Measurements from ENCODE around the gene DDR2. TPM values are rescaled to one million over a fixed set of nuclear protein-coding genes. Genes with fewer than 3 reads are reported as not detected.

Gene DDR2
- total RNA-seq, 2 experiments from 2014 or later: 0.19 TPM; not detected in 1

DNA sequence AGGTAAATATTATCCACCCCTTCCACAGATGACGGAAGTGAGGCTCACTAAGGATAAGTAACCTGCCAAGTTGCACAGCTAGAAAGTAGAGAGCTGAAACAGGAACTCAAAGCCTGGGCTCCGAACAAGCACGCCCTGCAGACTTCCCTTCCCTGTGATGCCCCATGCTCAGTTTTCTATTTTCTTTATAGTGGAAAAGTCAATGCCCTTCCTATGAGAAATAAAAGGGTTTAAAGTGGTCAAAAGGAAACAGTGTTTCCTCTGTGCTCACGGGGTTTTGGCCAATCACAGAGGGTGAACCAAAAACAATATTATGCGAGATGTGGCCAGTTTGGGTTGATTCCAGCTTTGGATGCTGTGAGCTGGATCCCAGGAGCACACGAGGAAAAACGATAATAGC is 44.5 kb downstream of the DDR2 start:
- H3K36me3 ChIP-seq (ENCODE audit: insufficient read depth, low read length): no peaks in the 10 kb centered on the region
- ChIA-PET CTCF (ENCODE audit: unreplicated experiment) (no interaction called here), POLR2A (interaction anchor here (0.6 kb wide), 1 partner anchor 1912 kb away, joined by 6 read pairs; no protein-coding TSS in a partner anchor)
- H3K9me2 ChIP-seq (ENCODE audit: insufficient read depth, low read length): no peaks in the 10 kb centered on the region
- no peak overlapping the region for H3K4me2 ChIP-seq (ENCODE audit: low read length)
- intact Hi-C loops (cut with micrococcal nuclease; ENCODE audit: unreplicated experiment): no loop called here
- no peaks in the 10 kb centered on the region for H4K20me1 ChIP-seq (ENCODE audit: insufficient read depth, low read length)
- DNase-seq (ENCODE audit: low spot score): no peak
- no peaks in the 10 kb centered on the region for H3K79me2 ChIP-seq (ENCODE audit: insufficient read depth, low read depth, low read length)
- no TSS peak for BruUV-seq (replicated peaks)
- no peak overlapping the region for H3K4me3 ChIP-seq (ENCODE audit: low read depth, low read length, poor library complexity, severe bottlenecking)
- H3K27ac ChIP-seq (ENCODE audit: low read depth, low read length, poor library complexity, severe bottlenecking): no peak overlapping the region
- H3K9me3 ChIP-seq (ENCODE audit: low read length): no peaks in the 10 kb centered on the region
- H3K4me1 ChIP-seq (ENCODE audit: insufficient read depth, low read length, poor library complexity, severe bottlenecking): no peaks in the 10 kb centered on the region
- TF ChIP-seq, protein P1, sequence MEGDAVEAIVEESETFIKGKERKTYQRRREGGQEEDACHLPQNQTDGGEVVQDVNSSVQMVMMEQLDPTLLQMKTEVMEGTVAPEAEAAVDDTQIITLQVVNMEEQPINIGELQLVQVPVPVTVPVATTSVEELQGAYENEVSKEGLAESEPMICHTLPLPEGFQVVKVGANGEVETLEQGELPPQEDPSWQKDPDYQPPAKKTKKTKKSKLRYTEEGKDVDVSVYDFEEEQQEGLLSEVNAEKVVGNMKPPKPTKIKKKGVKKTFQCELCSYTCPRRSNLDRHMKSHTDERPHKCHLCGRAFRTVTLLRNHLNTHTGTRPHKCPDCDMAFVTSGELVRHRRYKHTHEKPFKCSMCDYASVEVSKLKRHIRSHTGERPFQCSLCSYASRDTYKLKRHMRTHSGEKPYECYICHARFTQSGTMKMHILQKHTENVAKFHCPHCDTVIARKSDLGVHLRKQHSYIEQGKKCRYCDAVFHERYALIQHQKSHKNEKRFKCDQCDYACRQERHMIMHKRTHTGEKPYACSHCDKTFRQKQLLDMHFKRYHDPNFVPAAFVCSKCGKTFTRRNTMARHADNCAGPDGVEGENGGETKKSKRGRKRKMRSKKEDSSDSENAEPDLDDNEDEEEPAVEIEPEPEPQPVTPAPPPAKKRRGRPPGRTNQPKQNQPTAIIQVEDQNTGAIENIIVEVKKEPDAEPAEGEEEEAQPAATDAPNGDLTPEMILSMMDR (conservative IDR thresholded peaks at IDR 0.05; ENCODE audit: low read length): no peak
- no peak for TF ChIP-seq EZH2phosphoT487 (IDR thresholded peaks at IDR 0.05; ENCODE audit: borderline replicate concordance, low read depth, low read length)
- no peak overlapping the region for H2AFZ ChIP-seq (ENCODE audit: low read length)

DNA sequence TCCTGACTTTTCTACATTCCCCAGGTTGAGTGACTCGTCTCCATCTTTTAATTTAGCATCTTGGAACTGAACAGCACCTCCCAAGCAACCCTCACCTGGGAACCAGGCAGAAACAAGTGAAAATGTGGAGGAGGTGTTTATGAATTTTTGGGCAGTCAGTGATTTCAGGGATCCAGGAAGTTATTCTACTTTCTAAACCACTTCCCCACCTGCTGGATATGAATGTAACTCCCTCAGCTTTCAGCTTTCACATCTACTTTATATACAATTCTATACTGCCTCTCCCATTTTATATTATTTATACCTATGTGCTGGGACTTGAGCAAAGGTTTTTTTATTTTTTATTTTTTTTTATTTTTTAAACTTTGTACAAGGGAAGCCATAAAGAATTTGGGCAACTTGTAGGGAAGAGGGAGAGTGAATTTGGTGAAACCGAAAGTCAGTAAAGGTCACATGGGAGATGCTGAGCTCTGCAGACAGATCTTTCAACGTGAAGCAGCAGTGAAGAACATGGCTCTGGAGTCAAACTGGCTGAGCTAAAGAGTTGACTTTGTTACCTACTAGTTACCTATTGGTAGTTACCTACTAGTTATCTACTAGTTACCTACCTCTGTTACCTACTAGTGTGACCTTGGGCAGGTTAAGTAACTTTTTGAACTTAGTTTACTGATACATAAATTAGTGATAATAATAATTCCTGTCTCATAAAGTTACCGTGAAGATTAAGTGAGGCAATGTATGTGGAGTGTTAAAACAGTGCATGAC is 45.5 kb downstream of the DDR2 start:
- Histone ChIP-seq H2AFZ (ENCODE audit: low read length) (no peak overlapping the region), H3K9me2 (ENCODE audit: insufficient read depth, low read length) (no peaks in the 10 kb centered on the region), H3K36me3 (ENCODE audit: insufficient read depth, low read length) (no peaks in the 10 kb centered on the region), H3K4me3 (ENCODE audit: low read depth, low read length, poor library complexity, severe bottlenecking) (no peak overlapping the region), H3K27ac (ENCODE audit: low read depth, low read length, poor library complexity, severe bottlenecking) (no peak overlapping the region), H3K4me2 (ENCODE audit: low read length) (no peak overlapping the region), H3K4me1 (ENCODE audit: insufficient read depth, low read length, poor library complexity, severe bottlenecking) (no peaks in the 10 kb centered on the region), H4K20me1 (ENCODE audit: insufficient read depth, low read length) (no peaks in the 10 kb centered on the region), H3K9me3 (ENCODE audit: low read length) (no peaks in the 10 kb centered on the region), H3K79me2 (ENCODE audit: insufficient read depth, low read depth, low read length) (no peaks in the 10 kb centered on the region)
- ChIA-PET CTCF (ENCODE audit: unreplicated experiment) (no interaction called here), POLR2A (no interaction called here)
- intact Hi-C loops (cut with micrococcal nuclease; ENCODE audit: unreplicated experiment): no loop called here
- no peak for TF ChIP-seq EZH2phosphoT487 (IDR thresholded peaks at IDR 0.05; ENCODE audit: borderline replicate concordance, low read depth, low read length)
- TF ChIP-seq, protein P1 (conservative IDR thresholded peaks at IDR 0.05; ENCODE audit: low read length): no peak
- DNase-seq (ENCODE audit: low spot score): no peak
- BruUV-seq (replicated peaks): no TSS peak

DNA sequence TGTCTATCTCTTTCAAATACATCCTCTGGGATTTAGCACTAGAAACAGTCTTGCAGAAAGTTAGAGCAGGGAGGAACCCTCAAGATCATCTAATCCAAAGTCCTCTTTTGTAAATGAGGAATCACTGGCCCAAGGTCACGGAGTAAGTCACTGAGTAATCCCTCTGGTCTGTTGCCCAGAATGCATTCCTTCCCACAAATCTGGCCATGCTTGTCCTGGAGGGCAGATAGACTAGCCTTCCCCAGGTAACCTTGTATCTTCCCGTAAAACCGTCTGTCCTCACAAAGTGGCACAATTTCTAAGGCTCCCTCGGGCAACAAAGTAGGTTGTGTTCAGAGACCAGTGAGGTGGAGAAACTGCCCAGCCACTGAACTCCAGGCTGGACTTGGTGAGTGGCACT is 46.2 kb downstream of the DDR2 start:
- DNase-seq (ENCODE audit: low spot score): no peak
- H3K27ac ChIP-seq (ENCODE audit: low read depth, low read length, poor library complexity, severe bottlenecking): no peak overlapping the region
- CTCF ChIA-PET (ENCODE audit: unreplicated experiment): interaction anchor here (0.6 kb wide), 1 partner anchor 698 kb away, joined by 3 read pairs; no protein-coding TSS in a partner anchor
- TF ChIP-seq, protein P1 (conservative IDR thresholded peaks at IDR 0.05; ENCODE audit: low read length): no peak
- TF ChIP-seq EZH2phosphoT487 (IDR thresholded peaks at IDR 0.05; ENCODE audit: borderline replicate concordance, low read depth, low read length): no peak
- POLR2A ChIA-PET: no interaction called here
- no peaks in the 10 kb centered on the region for H4K20me1 ChIP-seq (ENCODE audit: insufficient read depth, low read length)
- H3K4me2 ChIP-seq (ENCODE audit: low read length): no peak overlapping the region
- no peak overlapping the region for H3K4me3 ChIP-seq (ENCODE audit: low read depth, low read length, poor library complexity, severe bottlenecking)
- no peaks in the 10 kb centered on the region for H3K9me2 ChIP-seq (ENCODE audit: insufficient read depth, low read length)
- no peaks in the 10 kb centered on the region for H3K4me1 ChIP-seq (ENCODE audit: insufficient read depth, low read length, poor library complexity, severe bottlenecking)
- H3K79me2 ChIP-seq (ENCODE audit: insufficient read depth, low read depth, low read length): no peaks in the 10 kb centered on the region
- H3K36me3 ChIP-seq (ENCODE audit: insufficient read depth, low read length): no peaks in the 10 kb centered on the region
- no peak overlapping the region for H2AFZ ChIP-seq (ENCODE audit: low read length)
- intact Hi-C loops (cut with micrococcal nuclease; ENCODE audit: unreplicated experiment): no loop called here
- no peaks in the 10 kb centered on the region for H3K9me3 ChIP-seq (ENCODE audit: low read length)
- no TSS peak for BruUV-seq (replicated peaks)

Measured in OCI-LY7 (cell line).